GM18520 (cell line): ENCODE measurements around the gene ABCC9.

ENCODE experiments used
- ATAC-seq: cut with Tn5 transposase; IDR thresholded peaks from one replicate; pipeline ENCODE4 v1.9.1; 2021; ENCODE audit not compliant: unreplicated experiment

The ABCC9 gene

DNA sequence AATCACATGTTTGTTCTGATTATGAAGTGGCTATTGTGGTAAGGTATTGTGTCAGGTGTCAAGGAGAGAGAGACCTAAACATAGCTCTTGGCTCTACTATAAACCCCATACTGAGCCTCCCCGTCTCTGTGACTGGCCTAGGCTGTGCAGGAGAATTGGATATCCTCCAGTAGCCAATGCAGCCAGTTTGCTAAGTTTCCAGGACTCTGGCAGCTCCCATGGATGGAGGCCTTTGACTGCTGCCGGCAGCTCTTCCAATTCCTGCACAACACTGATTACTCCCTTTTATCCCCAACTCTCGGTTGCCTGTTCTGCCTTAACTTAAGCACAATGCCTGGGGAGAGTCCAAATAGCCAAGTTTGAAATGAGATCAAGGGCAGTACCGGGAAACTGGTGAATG, 59.3 kb downstream of the ABCC9 start:
- ATAC-seq: no peak

DNA sequence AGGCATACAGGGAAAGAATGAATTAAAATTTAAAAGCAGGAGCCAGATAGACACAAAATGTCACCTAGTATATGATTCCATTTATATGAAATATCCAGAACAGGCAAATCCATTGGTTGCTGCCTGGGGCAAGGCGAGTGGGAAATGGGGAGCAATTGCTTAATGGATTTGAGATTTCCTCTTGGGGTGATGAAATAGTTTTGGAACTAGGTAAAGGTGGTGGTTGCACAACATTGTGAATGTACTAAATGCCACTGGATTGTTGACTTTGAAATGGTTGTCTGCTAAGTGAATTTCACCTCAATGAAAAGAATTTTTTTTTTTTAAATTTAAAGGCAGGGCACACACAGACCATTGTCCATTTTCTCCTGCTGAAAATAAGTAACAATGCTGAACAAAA, 61.9 kb downstream of the ABCC9 start:
- ATAC-seq: no peak

DNA sequence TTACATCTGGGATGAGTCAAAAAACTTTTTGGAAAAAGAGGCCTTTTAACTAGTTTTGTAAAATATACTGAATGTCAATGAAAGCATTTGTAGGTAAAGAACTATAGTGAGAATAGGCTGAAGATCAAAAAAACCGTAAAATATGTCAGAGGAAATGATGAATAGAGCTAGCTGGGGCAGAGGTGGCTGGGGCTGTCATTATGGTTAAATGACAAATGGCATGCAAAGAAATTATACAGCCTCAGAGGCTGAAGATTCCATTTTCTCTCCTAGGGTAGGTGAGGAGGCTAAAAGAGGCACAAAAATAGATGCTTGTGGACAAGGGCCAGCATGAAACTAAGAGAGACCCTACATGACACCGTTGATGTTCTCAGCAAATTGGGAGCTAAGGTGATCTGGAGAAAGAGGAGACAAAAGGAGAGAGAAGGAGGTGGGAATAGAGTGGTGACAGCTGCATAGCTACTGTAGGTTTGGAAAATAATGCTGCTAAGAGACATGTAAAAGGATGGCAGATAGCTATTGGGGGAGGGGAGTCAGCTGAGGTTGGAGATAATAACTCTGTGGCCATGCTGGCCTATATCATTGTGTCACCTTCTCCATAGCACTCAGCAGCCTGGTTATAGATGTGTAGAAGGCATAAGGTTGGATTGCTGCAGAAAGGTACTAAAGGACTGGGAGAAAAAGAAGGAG, 63.8 kb downstream of the ABCC9 start:
- no peak for ATAC-seq

DNA sequence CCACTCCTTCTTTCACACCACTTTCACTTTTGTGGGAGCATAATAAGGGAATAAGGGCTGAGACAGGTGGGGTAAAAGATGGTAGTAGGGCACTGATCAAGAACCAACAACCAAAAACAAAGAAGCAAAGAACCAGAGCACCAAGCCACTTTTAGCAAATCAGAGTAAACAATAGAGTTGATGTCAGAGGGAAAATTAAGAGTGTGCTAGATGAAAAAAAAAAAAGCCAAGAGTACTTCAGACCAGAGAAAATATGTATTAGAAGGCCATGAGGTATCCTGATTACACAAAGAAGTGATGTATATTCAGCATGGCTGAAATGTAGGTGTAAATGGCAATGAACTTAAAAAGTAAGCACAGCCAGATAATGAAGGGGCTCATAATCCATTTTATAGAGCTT, 75.4 kb downstream of the ABCC9 start:
- no peak for ATAC-seq

DNA sequence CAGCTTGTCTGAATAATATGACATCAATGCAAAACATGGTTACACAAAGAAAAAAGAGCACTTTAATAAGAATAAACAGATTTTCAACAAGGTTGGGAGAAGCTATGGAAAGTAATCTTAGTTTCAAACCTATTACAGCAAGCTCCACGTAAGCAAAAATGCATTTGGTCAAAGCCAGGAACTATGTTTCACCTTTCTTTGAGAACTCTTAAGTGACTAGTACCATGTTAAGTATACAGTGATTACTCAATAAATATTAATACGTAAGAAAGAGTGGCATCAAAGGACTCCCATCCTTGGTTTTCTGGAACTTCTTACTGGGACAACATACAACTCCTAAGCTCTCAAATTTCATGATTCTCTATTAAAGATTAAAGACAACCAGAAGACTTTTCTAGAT, 80.7 kb downstream of the ABCC9 start:
- no peak for ATAC-seq

DNA sequence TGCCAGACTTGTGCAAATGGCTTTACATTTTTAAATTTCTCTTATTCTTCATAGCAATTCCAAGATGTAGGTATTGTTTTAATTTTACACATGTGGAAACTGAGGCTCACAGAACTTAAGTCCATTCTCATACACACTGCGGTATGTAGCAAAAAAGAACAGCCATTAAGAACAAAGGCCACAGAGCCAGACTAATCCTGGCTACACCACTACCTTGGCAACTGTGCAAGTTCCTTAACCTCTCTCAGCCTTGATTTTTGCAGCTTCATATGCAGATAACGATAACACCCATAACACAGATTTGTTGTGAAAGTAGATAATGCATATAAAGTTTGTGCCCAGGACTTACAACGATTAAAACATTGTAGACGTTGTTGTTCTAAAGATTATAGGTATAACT, 81.1 kb downstream of the ABCC9 start:
- no peak for ATAC-seq

DNA sequence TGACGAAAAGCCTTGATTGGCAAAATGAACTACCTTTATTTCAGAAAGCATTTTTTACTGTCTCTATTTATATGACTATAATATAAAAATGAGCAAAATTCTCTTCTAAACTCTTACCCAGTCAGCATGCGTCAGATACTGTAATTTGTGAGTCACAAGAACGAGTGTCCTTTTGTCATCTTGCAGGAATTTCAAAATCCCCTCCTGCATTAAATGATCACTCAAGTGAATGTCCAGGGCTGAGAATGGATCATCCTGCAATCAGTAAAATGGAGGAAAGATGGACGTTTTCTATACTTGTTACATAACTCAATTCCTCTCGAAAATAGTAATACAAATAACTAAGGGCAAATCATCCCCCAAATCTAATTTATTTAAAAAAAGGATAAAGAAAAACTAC, 89.0 kb downstream of the ABCC9 start:
- ATAC-seq: no peak

DNA sequence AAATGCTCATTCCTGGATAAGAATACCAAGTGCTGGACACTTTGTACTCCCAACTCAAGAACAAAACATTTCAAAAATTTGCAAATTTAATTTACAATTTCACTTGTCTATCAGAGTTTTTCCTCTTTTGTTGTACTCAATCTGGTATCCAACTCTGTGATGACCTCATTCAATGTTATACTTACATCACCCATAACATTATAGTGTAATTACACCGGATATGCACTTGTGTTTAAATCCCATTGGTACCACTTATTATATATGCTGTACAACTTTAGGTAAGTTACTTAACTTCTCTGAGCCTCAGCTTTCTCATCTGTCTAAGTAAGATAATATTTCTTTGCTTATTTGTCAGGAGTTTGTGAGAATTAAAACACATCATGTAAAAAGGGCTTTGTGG, 90.1 kb downstream of the ABCC9 start:
- ATAC-seq: no peak

DNA sequence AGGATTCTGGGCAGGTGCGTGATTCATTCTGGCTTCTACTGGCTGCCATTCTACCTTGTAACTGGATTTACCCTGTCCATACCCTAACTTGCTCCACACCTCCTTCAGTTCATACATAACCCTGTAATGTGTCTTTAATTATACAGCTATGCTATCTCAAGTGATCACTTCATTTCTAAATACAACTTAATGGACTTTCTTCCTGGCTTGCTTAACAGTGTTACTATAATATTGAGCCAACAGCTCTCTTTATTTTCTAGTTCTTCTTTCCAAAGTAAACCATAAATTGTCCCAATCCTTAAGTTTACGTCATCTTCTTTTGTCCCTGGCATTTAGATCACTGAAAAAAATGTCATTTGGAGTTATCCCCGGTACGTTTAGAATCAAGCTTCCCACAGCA, 90.8 kb downstream of the ABCC9 start:
- no peak for ATAC-seq

DNA sequence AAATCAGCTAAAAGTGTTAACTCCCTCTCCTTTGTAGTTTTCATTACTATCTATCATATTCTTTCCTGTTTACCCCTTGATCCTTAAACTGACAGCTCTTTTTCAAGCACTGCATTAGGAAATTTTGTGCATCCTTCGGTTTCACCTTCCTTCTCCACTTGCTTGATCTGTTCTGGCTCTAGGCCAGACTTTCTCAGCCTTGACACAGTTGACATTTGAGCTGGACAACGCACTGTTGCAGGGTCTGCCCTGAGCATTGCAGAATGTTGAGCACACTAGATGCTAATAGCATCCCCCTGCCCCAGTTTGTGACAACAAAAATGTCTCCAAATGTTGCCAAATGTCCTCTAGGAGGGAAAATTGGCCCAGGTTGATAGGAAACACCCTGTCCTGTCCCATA, 91.3 kb downstream of the ABCC9 start:
- ATAC-seq: no peak

DNA sequence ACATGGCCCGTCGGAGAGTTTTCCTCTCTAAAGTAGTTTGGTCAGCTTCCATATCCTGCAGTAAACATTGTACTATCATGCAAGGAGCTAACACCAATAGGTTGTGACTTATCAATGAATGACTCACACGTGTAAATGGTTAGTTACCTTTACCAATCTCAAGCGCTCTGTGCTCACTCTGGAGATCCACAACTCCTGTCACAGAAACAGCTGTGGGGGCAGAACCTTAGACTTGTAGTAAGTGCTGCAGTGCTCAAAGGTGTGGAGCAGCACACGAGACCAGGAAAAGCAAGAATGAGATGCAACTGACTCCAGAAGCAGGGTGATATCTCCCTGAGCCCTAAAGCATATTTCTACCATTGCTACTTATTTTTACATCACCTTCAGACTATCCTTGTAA, 93.0 kb downstream of the ABCC9 start:
- ATAC-seq: no peak

DNA sequence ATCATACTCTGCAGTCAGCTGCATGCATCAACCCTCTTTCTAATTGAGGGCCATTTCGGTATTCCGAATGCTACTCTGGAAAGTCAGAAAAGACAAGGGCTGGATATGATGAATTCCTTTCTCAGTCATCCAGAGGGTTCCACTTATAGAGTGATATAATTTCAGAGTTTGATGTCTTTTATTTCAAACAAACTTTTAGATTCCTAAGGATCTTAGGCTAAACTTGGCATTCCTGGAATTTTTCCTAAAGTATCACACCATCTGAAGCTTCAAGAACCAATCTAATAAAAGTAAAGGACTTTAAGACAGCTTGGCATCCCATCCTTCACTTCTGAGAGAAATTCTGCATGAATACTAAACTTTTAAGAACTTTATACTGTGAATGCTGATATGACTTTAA, 97.4 kb downstream of the ABCC9 start:
- no peak for ATAC-seq

DNA sequence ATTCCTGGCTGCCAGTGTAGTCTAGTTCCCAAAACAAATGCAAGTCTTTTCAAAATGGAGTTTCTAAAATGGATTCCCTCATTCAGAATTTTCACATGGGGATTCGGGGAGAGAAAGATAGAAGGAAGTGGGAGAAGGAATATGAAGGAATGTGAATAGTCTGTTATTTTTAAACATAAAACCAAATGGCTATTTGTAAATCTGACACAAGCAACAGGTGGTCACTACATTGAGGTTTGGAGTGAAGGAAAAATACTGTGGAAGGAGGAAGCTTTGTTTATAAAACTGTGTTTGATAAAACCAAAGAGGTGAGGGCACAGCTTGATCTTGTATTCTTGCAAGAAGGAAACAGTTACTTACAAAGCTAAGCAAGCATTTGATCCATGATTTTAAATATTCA, 101.5 kb downstream of the ABCC9 start:
- no peak for ATAC-seq

DNA sequence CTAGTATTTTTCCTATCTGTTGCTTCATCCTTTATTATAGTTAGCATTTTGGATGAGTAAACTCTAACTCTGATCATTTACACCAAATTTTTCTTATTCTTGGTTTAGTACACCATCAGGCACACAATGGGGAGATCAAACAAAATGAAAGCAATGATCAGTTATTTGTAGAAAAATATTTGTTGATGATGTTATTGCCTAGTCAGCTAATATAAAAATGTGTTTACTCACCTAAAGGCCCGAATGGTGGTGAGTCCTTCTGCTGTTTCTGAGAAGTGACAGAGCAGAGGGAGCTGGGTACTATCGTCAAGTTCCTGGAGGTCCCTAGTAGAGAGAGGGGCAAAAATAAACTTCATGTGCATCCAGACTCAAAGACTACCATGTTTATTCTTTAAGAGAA, 103.4 kb downstream of the ABCC9 start:
- ATAC-seq: no peak

DNA sequence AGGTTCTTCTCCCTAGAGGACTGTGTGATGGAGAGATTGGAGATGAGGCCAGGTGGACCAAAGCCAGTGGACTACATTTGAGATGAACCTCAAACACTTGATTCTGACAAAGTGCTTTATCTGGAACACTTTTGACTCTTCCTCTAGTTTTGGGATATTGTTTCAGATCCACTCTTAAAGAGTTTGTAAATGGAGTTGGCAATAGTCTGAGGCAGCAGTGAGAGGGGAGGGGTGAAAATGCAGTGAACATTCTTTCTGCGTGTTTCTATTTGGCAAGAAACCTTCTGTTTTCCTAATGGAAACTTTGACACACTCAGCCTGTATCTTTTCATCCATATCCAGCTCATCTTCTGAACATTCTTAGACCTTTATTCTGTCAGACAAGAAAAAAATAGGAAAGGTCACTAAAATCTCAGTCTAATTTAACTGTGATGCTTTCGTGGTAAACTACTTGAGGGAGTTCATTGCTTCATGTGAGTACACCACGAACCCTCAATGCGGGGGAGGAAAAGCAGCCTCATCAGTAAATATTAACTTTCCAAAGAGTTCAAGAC, 109.4 kb downstream of the ABCC9 start:
- ATAC-seq: no peak

DNA sequence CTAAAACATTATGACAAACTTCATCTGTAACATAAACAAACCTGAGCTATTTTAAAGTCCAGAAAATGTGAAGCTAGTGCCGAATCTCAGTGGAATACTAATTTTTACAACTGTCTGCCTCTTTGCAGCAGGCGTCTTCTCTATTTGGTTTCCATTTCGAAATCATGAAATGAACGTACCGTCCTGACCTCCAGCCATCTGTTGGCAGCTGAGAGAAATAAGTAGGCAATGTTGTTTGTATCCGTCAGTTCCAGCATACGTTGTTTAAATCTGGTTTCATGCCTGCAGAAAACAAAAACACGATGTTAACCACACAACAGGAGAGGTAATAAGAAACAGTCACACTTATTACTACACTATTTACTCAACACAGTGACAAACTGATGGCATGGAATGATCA, 112.4 kb downstream of the ABCC9 start:
- ATAC-seq: no peak

DNA sequence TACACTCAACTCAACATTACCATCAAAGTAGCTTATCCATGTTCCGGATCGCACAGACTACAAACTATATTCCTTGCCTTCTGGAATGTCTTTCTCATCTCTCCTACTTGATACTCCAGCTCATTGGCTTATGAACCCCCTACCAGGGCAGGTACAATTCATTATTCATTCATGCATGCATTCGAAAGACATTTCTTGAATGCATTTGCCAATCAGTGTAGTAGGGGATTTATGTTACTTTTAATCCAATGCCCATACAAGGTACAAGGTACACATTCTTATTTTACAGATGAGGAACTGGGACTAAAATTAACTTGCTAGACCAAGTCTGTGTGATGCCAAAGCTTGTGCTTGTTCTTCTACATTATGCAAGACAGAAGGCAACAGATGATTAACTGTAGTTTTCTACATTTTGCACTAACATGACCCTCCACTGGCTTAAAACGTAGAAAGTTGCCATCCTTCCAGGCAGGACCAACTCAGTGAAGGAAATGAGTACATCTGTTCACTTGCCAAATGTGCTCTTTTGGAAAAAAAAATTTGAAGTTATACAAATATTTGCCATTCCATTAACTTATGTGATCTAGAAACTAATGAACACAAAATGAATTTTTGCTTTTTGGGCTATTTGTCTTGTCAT, 113.0 kb downstream of the ABCC9 start:
- ATAC-seq: no peak

DNA sequence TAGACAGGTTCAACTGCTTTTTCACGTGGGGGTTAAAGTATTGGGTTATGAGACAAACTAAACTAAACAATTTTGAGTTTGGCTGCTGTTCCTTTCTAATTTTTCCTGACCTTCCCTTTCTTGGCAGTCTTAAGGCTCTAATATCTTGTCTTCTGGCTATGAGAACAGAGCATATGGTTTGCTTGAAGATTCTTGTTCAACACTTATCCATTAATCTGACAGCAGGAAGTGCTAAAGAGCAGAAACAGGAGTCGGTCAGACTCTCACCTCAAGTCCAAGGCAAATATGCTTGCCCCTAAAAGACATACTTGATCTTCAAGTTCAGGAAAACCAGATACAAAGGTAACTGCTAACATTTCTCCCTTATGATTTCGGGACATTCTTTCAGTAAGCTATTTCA, 114.1 kb downstream of the ABCC9 start:
- no peak for ATAC-seq

DNA sequence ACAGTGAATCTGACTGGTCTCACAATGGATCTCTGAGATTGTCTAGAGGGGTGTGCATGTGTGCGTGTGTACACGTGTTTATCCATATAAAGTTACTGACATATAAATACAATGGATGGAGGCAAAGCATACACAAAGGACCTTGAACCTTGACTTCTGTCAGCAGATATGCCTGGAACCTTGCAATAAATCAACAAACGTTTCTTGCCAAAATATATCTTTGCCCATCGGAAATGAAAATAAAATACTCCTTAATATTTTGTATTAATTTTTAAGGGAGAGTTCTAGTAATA, 114.7 kb downstream of the ABCC9 start:
- ATAC-seq: no peak

DNA sequence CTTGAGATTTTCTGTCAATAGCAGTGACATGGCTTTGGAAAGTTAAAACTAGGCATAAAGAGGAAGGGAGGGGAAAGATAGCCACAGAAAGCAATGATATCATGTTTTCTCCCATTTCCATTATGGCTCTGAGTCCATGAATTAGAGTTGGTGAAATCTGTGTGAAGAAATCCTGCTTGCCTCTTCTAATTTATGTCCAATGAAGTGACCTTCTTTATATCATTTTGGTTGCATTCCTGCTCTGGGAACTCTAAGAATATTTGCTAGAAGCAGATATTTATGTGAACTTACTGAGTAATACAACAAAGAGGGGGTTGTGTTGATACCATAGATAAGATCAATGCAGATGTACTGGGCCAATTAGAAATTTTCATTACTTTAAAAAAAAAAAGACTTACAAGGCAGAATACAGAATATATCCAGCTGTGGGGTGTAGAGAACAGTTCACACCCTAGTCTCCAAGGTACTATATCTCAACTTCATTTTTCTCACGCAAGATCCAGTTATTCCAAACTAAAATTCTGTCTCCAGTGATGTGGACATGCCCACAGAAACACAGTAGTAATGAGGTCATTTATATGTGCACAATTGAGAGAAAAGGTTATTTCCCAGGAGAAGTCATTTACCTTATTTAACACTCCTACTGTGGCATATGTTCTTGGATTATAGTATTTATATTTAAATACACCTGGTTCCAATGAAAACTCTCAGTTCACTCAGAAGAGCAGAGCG, 115.2 kb downstream of the ABCC9 start:
- no peak for ATAC-seq

DNA sequence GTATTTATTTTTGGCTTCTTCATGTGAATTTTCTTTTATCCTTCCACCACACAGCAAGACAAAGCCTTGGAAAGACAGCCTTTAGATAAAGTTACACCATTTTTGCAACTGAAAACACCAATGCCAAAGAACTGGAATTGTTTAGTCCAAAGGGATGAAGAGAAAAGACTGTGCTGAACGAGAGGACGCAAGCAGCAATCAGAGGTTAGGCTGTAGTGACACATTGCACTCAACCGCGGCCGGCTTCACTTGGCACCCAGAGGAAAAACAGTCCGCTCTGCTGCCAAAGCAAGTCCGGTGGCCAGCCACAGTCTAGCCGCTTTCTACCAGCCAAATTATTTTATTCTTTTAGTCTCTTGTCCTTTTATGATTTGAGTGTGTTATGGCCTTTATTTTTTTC, 117.6 kb downstream of the ABCC9 start:
- ATAC-seq: no peak

DNA sequence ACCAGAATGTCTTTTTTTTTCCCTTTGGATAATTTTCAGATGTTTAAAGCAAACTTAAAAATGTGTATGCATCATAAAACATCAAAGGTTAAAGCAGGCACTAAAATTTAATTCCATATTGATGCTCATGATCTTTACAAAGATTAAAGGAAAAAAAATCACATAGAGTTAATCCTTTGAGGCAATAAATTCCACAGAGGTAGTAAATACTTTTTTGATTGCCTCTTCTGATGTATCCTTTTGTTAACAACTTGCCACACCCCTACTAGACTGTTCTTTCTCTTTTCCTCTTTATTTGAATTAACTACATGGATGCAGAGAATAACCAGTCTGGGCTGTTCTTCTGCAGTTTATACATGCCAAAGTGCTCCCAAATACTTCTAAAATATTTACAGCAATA, 121.5 kb downstream of the ABCC9 start:
- no peak for ATAC-seq
